GM12878 (cell line): ENCODE data around the gene ARHGEF11.
A peak's percentile ranks its signal among the peaks of the same experiment; 100 is the strongest.

ENCODE experiments used
- BMI1 ChIP-seq: fragments of 450-650 bp; IDR thresholded peaks from 2 replicates; pipeline ENCODE4 v1.6.1; 2016; ENCODE audit warnings: mild to moderate bottlenecking, moderate library complexity, borderline replicate concordance
- CREM ChIP-seq: IDR thresholded peaks from 2 replicates; pipeline ENCODE4 v1.6.1; 2014; ENCODE audit warnings: antibody characterized with exemption, low read depth
- CTCF ChIP-seq, 3 experiments: IDR thresholded peaks in 2 of 3; conservative IDR thresholded peaks in 1 of 3; 2 replicates each; pipeline ENCODE4 v1.5.1; 2011; ENCODE audit warnings: low read depth in 3 of 3, low read length in 3 of 3, mild to moderate bottlenecking in 3 of 3, control low read depth in 2 of 3, moderate library complexity in 2 of 3, inconsistent platforms in 1 of 3, mixed read lengths in 1 of 3; ENCODE audit not compliant: control insufficient read depth in 2 of 3, insufficient read depth in 1 of 3; ENCODE audit errors: extremely low read depth in 1 of 3
- ESRRA ChIP-seq: IDR thresholded peaks from 2 replicates; pipeline ENCODE4 v1.6.1; 2012; ENCODE audit warnings: mild to moderate bottlenecking, low read length, improper control_type of control experiment
- EZH2 ChIP-seq: IDR thresholded peaks from 2 replicates; pipeline ENCODE4 v1.6.1; 2012; ENCODE audit warnings: low read depth, mild to moderate bottlenecking, control low read depth, inconsistent platforms, low read length, borderline replicate concordance; ENCODE audit not compliant: control insufficient read depth
- FOXK2 ChIP-seq: fragments of 450-650 bp; IDR thresholded peaks from 2 replicates; pipeline ENCODE4 v1.6.1; 2017; ENCODE audit warnings: mild to moderate bottlenecking, moderate library complexity
- MTA3 ChIP-seq: IDR thresholded peaks from 2 replicates; pipeline ENCODE4 v1.6.1; 2012; ENCODE audit warnings: low read length, inconsistent platforms, borderline replicate concordance
- NFIC ChIP-seq: IDR thresholded peaks from 2 replicates; pipeline ENCODE4 v1.6.1; 2012; ENCODE audit warnings: low read depth, mild to moderate bottlenecking, inconsistent platforms, low read length, moderate library complexity
- POLR2A ChIP-seq: IDR thresholded peaks from 2 replicates; pipeline ENCODE4 v1.6.1; 2011; ENCODE audit warnings: low read depth, mild to moderate bottlenecking, low read length
- POLR2AphosphoS5 ChIP-seq: IDR thresholded peaks from 2 replicates; pipeline ENCODE4 v1.6.1; 2011; ENCODE audit warnings: mild to moderate bottlenecking, low read length, inconsistent platforms
- PRDM15 ChIP-seq: fragments of 450-650 bp; formaldehyde crosslinking; IDR thresholded peaks from 2 replicates; pipeline ENCODE4 v1.4.0; 2020; ENCODE audit warnings: mild to moderate bottlenecking, moderate library complexity
- RAD51 ChIP-seq: fragments of 450-650 bp; IDR thresholded peaks from 2 replicates; pipeline ENCODE4 v1.6.1; 2016; ENCODE audit warnings: moderate library complexity, mild to moderate bottlenecking, inconsistent platforms
- SMC3 ChIP-seq: IDR thresholded peaks from 2 replicates; pipeline ENCODE4 v1.6.1; 2011; ENCODE audit warnings: low read length, improper control_type of control experiment, borderline replicate concordance

GRCh38 chr1:156961709-156962108 is 83.8 kb downstream of the ARHGEF11 start:
- TF ChIP-seq SMC3 (peak; percentile 29; the same call in 1 of the 2 replicates), POLR2AphosphoS5 (no peak), CTCF (IDR thresholded peaks at IDR 0.05 in 2 of 3, conservative IDR thresholded peaks at IDR 0.05 in 1 of 3; ENCODE audit: control insufficient read depth in 2 of 3, extremely low read depth in 1 of 3, insufficient read depth in 1 of 3, low read depth in 3 of 3, low read length in 3 of 3) (peak; percentile 47 to 59 (median 53)), NFIC (no peak), ESRRA (no peak), PRDM15 (no peak), BMI1 (no peak), FOXK2 (no peak), RAD51 (no peak), EZH2 (no peak), POLR2A (no peak), CREM (no peak), MTA3 (no peak)
